ENCODE measurements around the gene CDK2AP2.
"Not testable (repeated sequence)": the region's sequence is repeated elsewhere in the genome, so short reads cannot be mapped to it uniquely, and the experiment has no call there.

CDK2AP2 gene

GRCh38 chr11:67491276-67492068, 16.5 kb downstream of the CDK2AP2 start:
- DNase-seq (ENCODE audit: low read depth in 1 of 2, low spot score in 1 of 2) = no peak

- no peak for DNase-seq (ENCODE audit: low read depth in 1 of 2, low spot score in 1 of 2)
These were observed 17.3 kb downstream of the CDK2AP2 start for GRCh38 chr11:67490727-67491065.

GRCh38 chr11:67489885-67490726, 17.9 kb downstream of the CDK2AP2 start:
- no peak for DNase-seq (ENCODE audit: low read depth in 1 of 2, low spot score in 1 of 2)

- no peak for DNase-seq (ENCODE audit: low read depth in 1 of 2, low spot score in 1 of 2)
These were observed 18.6 kb downstream of the CDK2AP2 start for GRCh38 chr11:67489203-67489884.

- DNase-seq (ENCODE audit: low read depth in 1 of 2, low spot score in 1 of 2) = no peak
These were observed 21.3 kb downstream of the CDK2AP2 start for GRCh38 chr11:67486481-67487195.

- DNase-seq (ENCODE audit: low read depth in 1 of 2, low spot score in 1 of 2) = not testable (repeated sequence)
These were observed 22.0 kb downstream of the CDK2AP2 start for GRCh38 chr11:67485873-67486361.

- peak in 1 of 2 donors; percentile 70 for DNase-seq (ENCODE audit: low read depth in 1 of 2, low spot score in 1 of 2)
These were observed 23.1 kb downstream of the CDK2AP2 start for GRCh38 chr11:67484847-67485311.

- DNase-seq (ENCODE audit: low read depth in 1 of 2, low spot score in 1 of 2) = no peak
These were observed 23.9 kb downstream of the CDK2AP2 start for GRCh38 chr11:67483831-67484665.

GRCh38 chr11:67482827-67483798, 24.8 kb downstream of the CDK2AP2 start, which contains the start of gene AIP:
Gene AIP, plus strand, starts transcription at chr11:67483026. Its CDS starts 133 bp downstream, at chr11:67483159.
- peak; percentile 91 to 98 for DNase-seq (ENCODE audit: low read depth in 1 of 2, low spot score in 1 of 2)

GRCh38 chr11:67482275-67482826, 25.6 kb downstream of the CDK2AP2 start:
- no peak for DNase-seq (ENCODE audit: low read depth in 1 of 2, low spot score in 1 of 2)

GRCh38 chr11:67477344-67478050, 30.5 kb downstream of the CDK2AP2 start:
- not testable (repeated sequence) for DNase-seq (ENCODE audit: low read depth in 1 of 2, low spot score in 1 of 2)

- not testable (repeated sequence) for DNase-seq (ENCODE audit: low read depth in 1 of 2, low spot score in 1 of 2)
These were observed 31.3 kb downstream of the CDK2AP2 start for GRCh38 chr11:67476692-67477091.

- no peak for DNase-seq (ENCODE audit: low read depth in 1 of 2, low spot score in 1 of 2)
These were observed 35.1 kb downstream of the CDK2AP2 start for GRCh38 chr11:67472882-67473281.

GRCh38 chr11:67470337-67471002, 37.5 kb downstream of the CDK2AP2 start:
- DNase-seq (ENCODE audit: low read depth in 1 of 2, low spot score in 1 of 2) = no peak

- DNase-seq (ENCODE audit: low read depth in 1 of 2, low spot score in 1 of 2) = no peak
These were observed 38.5 kb downstream of the CDK2AP2 start for GRCh38 chr11:67469508-67469811.

- DNase-seq (ENCODE audit: low read depth in 1 of 2, low spot score in 1 of 2) = peak; percentile 88
These were observed 39.0 kb downstream of the CDK2AP2 start, which contains the start of gene TMEM134 for GRCh38 chr11:67468759-67469507. Gene TMEM134, minus strand, starts transcription at chr11:67469251. Its CDS starts 59 bp downstream, at chr11:67469192.

GRCh38 chr11:67468456-67468758, 39.6 kb downstream of the CDK2AP2 start:
- DNase-seq (ENCODE audit: low read depth in 1 of 2, low spot score in 1 of 2) = no peak
